ENCODE results near the gene PDZRN4.
"Not testable (repeated sequence)": the region's sequence is repeated elsewhere in the genome, so short reads cannot be mapped to it uniquely, and the experiment has no call there.

Gene PDZRN4

DNA sequence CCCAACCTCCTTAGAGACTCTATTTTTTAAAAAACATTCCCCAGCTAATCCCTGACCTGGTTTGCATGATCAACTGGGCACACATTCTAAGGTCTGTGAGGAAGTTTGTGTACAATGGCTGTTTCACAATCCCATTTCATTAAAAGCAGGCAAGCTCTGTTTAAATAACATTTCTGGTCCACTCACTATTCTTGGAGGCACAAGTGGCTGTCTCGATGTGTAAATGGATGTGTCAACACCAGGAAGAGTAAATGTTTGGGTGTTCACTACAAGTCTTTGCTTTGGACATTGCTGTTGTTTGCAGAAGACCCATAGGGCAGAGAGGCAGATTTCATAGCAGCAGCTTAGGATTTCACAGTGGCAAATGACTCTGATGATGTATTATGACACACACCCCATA lies 98.3 kb downstream of the PDZRN4 start:
- DNase-seq (ENCODE audit: low spot score): no peak

DNA sequence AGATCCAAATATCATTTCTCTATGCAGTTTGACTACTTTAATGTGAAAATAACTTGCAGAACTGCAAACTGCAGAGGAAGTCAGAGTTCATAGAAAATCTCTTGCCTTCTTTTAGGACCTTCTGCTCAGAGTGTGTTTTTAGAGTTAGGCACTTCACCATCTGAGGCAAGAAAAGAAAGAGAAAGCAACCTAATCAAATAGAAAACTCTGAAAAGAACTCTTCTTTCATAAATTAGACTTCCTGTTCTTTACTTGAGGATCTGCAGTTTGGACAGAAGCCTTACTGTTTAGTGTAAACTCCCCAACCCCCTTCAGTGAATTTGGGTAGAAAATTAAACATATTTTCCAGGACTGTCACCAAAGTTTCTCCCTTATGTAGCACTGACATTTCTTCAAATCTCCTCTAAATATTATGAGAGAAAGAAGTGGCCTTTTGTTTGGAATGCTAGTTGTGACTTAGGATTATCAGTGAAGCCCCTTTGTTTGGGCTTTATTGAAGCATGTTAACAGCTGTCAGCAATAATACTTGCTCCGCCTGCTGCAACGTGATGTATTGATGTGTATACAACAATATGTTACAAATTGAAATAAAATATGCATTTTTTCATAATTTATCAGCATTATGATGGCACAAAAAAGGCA lies 99.5 kb downstream of the PDZRN4 start:
- DNase-seq (ENCODE audit: low spot score): no peak

DNA sequence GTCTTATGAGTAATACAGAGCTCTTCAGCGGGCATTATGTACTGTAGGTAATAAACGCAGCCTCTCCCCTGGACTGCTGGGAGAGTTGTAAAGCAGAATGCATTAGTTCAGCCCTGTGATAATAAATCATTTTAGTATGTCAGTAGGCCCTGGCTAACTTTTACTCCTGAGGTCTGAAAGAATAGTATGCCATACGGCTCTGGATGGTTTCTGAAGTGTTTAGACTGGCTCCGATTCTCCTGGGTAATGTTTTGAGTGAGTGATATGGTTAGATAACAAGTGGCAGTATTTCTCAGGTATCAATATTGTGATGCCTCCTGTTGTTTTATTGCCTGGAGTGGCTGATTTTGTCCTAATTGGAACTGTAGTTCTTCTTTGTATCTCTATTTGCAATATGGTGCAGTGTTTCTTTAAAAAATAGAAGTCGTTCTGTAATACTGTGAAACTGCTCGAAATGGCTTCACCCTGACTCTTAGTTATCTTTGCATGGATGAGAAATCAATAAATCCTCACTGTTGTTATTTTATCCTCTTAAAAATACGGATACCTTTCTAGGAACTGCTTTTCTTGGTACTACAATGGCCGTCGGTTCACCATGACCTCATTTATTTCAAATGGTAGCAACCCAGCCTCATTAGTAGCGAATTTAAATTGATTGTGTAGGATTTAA lies 100.2 kb downstream of the PDZRN4 start:
- DNase-seq (ENCODE audit: low spot score): no peak

DNA sequence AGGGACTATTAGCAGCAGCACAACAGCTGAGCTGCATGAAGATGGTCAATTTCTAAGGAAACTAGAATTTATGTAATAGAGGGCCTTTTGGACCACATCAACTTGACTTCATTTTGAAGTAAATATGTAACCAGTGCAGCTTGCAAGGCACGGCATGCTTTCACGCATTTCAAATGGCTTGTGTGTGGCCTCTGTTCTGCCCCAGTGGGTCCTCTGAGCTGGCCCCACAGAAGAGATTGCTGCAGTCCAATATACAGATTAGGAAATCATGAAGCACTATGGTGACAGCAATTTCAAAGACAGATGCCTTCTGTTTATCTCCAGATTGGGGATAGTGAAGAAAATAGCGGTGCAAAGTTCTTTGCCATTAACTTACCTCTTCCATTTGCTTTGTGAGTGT lies 101.4 kb downstream of the PDZRN4 start:
- DNase-seq (ENCODE audit: low spot score): no peak

DNA sequence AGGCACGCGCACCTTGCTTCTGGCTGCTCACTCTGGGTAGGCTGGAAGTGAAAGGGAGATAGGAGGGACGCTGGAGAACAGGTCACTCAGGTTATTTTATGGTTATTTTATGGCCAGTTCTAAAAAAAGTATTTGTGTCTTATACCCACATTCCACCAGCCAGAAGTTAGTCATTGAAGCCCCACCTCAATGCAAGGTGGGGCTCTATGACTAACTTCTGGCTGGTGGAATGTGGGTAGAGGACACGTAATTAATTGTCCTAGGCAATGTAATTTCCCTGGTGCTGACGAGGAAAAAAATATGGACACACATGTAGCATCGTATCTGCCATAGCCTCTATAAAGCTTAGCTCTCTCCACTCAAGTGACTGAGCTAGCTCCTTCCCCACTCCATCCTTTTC lies 104.9 kb downstream of the PDZRN4 start:
- DNase-seq (ENCODE audit: low spot score): no peak

DNA sequence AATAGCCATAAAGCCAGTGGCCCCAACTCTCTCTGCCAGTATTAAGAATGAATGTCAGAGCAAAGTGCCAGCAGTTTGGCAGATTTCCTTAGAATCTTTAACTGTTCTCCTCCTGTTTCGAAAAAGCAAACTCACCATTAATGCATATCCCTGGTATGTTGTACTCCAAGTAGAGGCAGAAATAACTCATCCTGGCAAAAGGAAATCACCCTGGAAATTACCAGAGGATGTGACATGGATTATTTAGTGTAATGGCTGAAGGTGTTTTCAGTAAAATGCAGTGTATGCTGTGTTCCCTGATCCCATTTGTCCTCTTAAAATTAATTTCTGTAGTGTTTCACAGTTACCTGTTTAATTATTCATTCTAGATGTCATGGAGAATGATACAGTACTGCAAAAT lies 105.3 kb downstream of the PDZRN4 start:
- no peak for DNase-seq (ENCODE audit: low spot score)

DNA sequence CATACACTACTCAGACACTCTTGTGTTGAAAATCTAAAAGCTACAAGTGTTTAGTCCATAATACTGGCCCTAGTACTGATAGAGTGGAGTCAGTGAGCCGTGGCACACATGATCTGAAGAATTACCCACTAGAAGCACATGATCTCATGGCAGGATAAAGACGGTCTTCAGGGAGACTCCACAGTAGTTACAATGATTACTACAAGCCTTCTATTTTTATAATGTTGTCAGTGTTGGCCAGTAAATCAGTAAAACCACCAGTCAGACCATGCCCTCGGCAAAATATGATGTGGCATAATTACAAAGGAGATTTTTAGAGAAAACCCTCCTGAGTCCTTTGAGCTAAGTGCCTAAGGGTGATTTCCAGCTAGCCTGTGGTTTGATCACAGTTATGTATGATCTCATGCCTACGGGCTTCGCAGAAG lies 114.9 kb downstream of the PDZRN4 start:
- DNase-seq (ENCODE audit: low spot score): no peak

DNA sequence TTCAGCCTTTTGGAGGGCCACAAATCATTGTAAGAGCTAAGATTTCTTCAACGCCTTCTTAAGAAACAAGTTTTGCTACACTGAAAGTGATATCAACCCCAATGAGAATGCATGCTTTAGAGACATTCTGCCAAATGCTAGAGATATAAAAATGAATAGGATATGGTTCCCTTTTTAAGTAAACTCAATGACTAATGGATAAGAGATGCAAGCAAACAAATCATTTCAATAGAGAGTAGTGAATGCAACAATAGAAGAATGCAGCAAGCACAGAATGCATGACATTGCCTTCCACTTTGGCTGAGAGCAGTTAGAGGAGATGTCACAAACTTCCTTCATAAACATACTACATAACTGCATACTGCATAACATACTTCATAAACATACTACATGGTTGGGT lies 116.4 kb downstream of the PDZRN4 start:
- no peak for DNase-seq (ENCODE audit: low spot score)

DNA sequence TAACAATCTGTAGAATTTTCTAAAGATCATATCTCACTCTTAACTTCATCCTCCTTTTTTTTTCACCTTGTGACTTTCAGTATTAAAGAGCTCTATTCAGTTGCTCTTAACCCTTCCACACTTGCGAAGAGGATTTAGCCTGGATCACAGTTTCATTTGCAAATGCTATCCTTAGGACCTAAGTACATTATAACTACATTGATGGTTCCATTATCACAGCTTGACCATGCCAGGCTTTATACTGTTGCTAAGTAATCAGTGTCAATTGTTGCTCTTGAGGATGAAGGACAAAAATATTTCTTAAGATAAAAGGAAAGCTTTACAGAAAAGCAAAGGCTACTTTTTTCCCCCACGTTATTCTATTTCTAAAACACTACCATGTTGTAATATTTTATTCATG lies 122.2 kb downstream of the PDZRN4 start:
- no peak for DNase-seq (ENCODE audit: low spot score)

DNA sequence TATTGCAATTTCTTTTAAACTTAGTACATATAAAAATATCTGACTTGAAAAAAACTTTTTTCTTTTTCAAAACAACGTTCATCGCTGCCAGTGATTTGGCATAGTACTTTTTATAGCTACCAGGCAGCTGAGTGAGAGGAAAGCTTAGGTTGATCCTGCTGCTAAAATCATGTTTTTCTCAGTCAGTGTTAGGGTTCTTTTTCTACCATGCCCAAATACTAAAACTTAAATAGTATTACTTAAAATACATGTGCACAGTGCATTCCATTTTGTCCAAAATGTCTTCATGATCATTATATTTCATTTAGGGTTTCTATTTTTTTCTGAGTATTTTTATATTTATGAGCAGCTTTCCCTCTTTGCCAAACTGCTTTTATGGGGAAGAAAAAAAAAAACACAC lies 123.8 kb downstream of the PDZRN4 start:
- DNase-seq (ENCODE audit: low spot score): no peak

DNA sequence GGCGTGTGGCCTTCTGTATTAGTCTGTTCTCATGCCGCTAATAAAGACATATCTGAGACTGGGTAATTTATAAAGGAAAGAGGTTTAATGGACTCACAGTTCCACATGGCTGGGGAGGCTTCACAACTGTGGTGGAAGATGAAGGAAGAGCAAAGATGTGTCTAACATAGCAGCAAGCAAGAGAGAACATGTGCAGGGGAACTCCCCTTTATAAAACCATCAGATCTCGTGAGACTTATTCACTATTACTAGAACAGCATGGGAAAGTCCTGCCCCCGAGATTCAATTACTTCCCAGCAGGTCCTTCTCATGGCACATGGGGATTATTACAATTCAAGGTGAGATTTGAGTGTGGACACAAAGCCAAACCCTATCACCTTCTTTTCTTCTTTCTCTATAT lies 124.3 kb downstream of the PDZRN4 start:
- not testable (repeated sequence) for DNase-seq (ENCODE audit: low spot score)

DNA sequence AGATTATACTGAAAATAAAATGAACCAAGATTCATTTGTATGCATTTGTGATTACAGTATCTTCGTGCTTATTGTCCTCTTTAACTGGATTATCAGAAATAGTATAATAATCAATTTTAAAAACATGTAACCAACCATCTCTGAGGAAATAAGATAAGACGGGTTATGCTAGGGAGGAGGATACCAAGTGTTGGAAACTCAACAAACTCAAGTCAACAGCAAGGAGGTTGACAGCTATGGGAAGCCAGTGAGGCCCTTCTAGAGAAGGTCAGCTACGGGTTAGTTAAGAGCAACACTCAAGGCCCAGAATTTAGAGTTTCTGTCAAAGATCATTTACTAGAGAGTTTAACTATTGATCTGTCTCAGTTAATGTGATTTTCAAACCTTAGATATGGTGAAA lies 137.2 kb downstream of the PDZRN4 start:
- no peak for DNase-seq (ENCODE audit: low spot score)

DNA sequence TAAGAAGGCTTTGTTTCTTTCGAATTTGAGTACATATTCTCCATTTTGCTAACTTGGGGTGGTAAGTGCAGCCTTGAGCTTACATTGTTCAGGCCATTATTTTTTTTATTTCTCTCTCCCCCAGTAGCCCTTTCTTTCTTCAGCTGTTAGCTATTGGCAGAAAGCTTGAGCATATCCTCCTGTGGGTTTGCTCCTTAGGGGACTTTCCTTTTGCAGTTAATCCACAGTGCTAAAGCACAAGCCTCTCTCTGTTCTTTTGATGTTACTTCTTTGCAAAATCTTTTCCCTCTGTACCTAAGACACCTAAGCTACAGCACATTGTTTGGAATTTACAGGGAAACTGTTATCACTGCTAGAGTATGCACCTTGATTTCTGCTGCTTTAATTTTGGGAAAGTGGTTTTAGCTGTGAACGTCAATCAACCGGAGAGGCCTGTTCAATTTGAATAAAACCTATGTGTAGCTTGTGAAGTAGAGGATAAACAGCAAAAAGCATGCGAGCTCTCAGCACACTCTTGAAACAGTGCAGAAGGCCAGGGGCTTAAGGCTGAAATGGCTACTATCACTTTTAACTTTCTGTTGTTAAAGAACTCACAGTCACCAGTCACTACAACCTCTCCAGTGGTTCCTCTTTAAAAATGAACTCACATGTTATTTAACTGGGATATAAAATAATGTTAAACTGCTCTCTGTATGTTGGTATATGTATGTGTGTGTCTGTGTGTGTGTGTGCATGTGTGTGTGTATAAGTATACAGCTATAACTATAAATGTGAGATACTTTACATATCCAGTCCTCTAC lies 139.2 kb downstream of the PDZRN4 start:
- no peak for DNase-seq (ENCODE audit: low spot score)

DNA sequence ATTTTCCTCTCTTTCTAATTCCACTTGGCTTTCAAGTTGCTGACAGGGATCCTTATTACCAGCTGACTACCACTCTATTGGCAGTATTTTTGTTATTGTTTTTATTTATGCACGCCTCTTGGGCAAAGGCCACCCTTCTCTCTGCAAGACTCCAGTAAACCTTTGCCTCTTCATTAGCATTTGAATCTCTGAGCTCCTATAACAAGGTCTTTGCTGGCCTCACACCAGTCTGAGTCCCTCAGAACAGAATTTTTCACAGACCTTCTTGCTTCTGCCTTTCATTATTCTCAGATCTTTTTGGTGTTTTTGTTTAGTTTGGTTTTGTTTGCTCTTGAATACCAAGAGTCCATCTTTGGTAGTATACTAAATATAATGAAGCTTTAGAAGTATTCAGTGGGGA lies 145.9 kb downstream of the PDZRN4 start:
- DNase-seq (ENCODE audit: low spot score): no peak

DNA sequence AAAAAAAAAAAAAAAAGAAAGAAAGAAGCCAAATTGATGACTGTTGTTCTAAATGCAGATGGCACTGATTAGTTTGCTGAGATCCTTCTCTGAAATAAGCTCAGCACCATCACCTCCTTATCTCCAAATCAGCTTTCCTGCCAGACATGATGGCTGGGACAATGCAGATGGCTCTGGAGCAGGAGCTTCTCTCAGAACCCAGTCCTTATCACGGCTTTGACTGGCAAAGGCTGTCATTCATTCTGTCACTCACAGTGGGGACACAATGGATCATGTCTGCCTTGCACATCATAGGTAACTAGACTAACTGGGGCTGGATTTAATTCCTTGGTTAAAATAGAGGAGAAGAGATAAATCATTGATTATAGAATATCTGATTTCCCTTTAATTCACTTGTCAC lies 146.3 kb downstream of the PDZRN4 start:
- no peak for DNase-seq (ENCODE audit: low spot score)

DNA sequence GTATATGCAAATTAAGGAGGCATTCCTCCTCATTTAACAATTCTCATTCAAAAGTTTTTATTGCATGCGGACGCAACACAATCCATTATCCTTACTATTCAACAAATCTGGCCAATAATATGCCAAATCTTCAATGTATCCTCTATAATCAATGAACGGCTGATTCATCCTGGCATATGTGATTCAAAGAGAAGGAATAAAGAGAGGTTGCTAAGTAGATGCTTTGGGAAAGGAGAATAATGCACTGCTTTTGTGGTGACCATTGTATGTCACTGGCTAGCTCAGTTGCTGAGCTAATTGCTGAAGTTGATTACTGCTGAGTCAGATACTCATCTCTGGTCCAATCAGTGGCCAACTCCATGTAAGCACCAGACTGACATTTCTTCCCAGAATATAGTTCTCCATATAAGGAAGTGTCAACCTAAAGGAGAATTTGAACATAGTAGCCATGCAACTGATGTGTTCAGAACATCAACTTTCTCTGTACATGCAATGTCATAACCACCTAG lies 148.0 kb downstream of the PDZRN4 start:
- DNase-seq (ENCODE audit: low spot score): no peak

DNA sequence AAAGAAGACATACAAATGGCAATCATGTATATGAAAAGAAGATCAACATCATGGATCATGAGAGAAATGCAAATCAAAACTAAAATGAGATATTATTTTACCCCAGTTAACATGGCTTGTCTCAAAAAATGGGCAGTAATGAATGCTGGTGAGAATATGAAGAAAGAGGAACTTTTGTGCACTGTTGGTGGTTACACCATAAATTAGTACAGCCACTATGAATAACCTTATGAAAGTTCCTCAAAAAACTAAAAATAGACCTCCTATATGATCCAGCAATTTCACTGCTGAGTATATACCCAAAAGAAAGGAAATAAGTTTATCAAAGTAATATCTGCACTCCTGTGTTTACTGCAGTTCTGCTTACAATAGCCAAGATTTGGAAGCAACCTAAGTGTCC lies 151.7 kb downstream of the PDZRN4 start:
- no peak for DNase-seq (ENCODE audit: low spot score)

DNA sequence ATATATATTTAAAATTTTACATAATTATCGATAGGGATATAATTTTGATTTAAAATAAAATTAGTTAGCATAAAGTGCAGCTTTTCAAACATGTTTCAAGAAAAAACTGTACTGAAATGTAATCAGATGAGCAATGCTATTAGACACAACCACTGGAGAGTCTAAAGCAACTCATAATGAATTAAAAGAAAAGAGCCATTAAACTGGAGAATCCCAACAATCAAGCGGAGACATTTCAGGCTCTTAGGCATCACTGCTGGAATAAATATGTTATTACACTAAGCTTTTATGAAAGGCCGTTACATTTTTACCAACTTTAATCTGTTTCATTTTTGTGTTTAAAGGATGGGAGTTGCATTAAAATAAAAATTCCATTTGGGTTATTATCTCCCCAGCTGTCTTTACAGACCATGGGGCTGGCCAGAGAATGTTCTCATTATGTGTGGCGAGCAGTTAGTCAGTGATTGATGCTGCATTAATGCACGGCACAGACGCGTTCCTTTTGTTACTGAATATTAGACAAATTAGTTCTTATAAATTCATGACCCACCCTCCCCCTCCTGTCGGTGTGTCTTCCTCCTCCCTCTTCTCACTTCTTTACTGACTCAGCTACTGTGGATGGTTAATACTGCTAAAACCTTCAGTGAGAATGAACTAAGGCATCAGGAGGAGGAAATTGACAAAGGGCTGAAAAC lies 156.8 kb downstream of the PDZRN4 start:
- DNase-seq (ENCODE audit: low spot score): no peak

DNA sequence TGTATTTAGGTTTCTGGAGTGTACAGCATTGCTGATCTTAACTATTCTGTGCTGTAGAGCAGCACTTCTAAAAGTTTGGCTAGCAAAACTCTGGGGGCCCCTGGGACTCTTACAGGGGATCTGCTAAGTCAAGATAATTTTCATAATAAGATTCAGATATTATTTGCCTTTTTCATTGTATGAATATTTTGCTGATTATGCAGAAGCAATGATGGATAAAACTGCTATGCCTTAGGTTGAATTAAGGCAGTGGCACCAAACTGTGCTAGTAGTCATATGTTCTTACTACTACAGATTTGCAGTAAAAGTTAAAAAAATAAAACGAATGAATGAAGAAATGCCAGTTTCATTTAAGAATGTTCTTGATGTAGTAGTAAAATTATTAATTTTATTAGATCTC lies 160.1 kb downstream of the PDZRN4 start:
- no peak for DNase-seq (ENCODE audit: low spot score)

DNA sequence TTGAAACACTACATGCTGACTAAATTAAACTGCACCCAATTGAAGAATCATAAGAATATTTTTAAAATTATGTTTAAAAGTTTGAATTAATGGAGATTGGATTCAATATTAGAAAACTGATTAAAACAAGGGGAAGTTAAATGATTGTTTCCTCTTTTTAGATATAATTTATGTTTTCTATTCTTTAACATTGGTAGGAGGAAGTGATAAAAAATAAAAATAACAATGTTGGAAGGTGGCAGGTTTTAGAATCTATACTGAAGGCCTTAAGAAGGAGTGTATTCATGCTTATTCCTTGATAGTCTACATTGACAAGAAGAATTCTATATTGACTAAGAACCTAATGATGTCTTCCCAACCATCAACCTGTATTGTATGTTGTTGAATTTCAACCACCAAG lies 168.1 kb downstream of the PDZRN4 start:
- DNase-seq (ENCODE audit: low spot score): no peak

DNA sequence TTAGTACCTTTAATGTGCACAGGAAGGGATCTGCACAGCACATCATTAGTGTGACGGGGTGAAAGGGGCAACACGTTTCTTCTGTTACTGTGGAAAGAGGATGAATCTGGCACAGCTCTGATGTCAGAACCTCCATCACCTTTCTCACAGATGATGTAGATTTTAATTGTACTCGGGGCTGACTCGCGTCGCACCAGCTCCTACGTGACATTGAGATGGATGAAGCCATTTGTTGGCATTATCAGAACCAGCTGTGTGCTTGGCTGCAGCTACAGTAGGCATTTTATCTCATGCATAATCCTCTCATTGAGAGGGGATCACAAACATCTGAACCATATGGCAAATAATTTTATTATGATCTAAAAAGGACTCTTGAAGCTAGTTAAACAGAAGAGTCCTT lies 173.6 kb downstream of the PDZRN4 start:
- no peak for DNase-seq (ENCODE audit: low spot score)

DNA sequence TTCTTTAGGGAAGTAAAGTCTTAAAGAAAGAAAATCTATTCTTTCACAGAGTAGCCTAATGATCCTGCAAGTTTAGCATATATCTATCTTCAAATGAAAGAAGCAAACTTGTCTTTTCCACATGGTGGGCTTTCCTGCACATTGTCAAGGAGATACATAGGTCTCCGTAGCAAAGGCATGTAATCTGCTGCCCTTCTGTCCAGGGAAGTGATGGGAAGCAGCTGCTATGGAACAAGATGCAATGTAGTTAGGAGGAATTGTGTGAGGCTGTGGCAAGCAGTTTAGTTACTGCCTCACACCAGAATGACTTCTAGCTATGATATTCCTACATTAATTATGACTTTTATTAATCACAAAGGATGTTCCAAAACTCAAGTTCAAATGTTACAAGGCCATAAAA lies 174.4 kb downstream of the PDZRN4 start:
- no peak for DNase-seq (ENCODE audit: low spot score)

DNA sequence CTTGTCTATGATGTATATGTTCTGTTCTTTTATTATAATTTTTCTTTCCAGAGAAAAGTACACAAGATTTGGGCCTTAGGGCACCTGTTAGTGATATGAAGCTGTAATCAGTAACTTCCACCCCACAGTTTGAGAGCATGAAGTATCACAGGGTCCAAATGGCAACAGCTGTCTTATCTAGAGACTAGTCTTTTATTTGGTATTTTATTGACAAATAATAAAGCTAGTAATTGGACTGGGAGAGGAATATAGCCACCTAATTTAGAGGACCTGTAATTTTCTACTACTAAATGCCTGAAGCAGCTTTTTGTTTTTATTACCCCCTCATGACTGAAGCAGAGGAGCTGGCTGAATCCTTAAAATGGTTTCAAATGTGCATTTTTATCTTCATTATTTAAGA lies 174.8 kb downstream of the PDZRN4 start:
- DNase-seq (ENCODE audit: low spot score): no peak

Data from ecto neural progenitor cell (in vitro differentiated cells).